ENCODE measurements around the gene MAFG.

- no peak for TF ChIP-seq GATA3 (IDR thresholded peaks at IDR 0.05; ENCODE audit: low read depth, low read length)
- TF ChIP-seq GATA2 (IDR thresholded peaks at IDR 0.05; ENCODE audit: low read depth, low read length): no peak
These were observed 58.1 kb downstream of the MAFG start for GRCh38 chr17:81869221-81870130.
